GM18861 (cell line): Measurements from ENCODE around the gene TMEM141.
"Not testable (repeated sequence)": the region's sequence is repeated elsewhere in the genome, so short reads cannot be mapped to it uniquely, and the experiment has no call there.

ENCODE experiments used
- ATAC-seq: cut with Tn5 transposase; IDR thresholded peaks from one replicate; pipeline ENCODE4 v1.9.1; 2021; ENCODE audit not compliant: unreplicated experiment

TMEM141 gene

DNA sequence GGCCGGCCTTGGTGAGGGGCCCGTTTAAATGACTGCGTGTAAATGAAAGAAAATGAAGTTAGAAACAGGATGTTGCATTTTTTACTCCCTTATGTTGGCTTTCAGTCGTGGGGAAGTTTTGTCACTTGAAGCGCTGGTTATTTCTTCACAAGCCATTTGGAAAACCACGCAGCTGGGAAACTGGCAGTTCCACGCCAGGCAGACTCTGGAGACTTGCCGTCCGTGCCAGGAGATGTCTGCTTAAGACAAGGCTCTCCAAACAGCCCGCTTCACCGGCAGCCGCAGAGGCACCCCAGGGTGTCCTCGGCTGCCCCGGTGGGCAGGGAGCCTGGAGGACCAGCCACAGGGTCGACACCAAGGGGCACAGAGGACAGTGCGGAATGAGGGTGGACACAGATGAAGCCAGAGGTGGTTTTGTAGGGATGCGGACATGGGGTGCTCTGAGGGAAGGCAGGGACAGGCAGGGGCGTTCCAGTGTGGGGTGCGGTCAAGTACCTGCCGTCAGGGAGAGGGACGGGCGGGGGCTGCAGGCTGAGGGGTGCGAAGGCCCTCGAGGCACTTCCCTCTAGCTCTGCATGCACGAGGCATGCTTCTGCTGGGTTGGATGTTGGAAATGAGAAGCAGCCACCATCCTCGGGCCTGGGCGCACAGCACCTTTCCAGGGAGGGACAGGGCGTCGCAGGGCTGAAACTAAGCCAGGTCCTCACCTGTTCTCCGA, 40.0 kb downstream of the TMEM141 start:
- no peak for ATAC-seq

DNA sequence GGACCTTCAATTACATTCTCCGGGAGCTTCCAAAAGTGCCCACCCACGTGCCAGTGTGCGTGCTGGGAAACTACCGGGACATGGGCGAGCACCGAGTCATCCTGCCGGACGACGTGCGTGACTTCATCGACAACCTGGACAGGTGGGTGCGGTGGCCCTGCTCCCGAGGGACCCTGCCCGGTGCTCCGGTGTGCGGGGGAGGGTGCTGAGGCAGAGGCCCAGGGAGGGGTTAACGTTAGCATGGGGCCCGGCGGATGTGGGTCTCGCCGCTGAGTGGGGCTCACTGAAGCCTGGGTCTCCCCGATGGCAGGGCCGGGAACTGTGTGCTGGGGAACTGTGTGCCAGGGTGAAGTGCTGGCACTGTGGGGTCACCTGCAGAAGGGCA, 40.6 kb downstream of the TMEM141 start:
- ATAC-seq: no peak

GRCh38 chr9:136832581-136832980, 41.4 kb downstream of the TMEM141 start:
- no peak for ATAC-seq

- not testable (repeated sequence) for ATAC-seq
Observed at GRCh38 chr9:136833381-136834048, 42.4 kb downstream of the TMEM141 start.

- no peak for ATAC-seq
Observed at GRCh38 chr9:136835162-136835931, 44.2 kb downstream of the TMEM141 start.

DNA sequence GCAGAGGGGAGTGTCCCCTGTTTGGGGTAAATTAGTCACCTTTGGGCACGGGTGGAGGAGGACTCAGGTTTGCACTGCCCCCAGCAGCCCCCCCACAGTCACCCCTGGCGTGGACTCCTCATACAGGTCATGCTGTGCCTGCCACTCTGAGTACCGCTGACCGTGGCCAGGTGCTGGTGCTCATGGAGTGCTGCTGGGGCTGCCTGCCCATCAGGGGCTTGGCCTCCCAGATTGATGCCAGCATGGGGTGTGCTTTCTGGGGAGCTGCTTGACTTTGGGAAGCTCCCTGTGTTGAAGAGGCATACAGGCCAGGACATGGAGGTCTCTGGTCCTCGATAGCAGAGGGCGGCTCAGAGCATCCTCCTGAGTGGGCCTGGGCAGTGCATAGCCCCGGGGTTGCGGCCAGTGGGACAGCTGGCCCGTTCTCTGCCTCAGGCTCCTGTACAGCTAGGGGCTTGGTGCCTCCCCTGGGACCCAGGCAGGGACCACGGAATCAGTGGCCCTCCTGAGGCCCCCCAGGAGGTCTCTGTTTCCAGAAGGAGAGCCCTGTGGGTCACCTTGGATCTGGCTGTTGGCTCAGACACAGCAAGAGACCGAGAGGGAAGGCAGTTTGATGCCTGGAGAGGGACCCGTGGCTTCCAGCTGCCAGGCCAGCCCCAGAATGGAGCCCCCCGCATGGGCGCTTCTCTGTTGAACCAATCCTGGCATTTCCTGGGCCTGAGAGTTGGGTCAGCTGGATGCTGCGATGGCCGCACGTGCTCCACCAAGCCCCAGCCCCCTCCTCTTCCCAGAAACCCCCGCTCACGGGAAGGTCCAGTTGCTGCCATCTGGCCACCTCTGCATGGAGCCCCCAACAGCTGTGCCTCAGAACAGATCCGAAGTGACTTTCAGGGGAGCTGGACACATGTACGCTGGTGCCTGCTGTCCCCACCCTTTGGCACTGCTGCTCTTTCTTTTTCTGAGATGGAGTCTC, 45.1 kb downstream of the TMEM141 start:
- ATAC-seq: no peak

DNA sequence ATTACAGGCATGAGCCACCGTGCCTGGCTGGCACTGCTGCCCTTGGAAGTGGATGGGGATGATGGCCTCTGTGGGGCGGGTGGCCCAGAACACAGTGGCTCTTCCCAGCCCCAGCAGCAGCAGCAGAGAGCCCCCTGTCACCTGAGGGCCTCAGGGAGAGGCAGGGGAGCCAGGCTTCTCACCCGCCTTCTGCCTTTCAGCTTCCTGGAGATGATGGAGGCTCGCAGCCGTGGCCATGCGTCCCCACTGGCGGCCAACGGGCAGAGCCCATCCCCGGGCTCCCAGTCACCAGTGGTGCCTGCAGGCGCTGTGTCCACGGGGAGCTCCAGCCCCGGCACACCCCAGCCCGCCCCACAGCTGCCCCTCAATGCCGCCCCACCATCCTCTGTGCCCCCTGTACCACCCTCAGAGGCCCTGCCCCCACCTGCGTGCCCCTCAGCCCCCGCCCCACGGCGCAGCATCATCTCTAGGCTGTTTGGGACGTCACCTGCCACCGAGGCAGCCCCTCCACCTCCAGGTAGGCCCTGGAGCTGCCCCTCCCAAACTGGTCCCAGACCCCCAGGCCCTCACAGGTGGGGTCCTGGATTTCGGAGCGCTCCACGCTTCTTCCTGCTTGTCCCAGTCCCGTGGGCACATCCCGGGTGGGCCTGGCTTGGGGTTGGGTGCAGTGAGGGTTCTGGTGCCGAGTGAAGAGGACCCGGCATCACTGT, 46.2 kb downstream of the TMEM141 start:
- ATAC-seq: no peak

GRCh38 chr9:136837856-136838277, 46.7 kb downstream of the TMEM141 start:
- ATAC-seq: not testable (repeated sequence)

DNA sequence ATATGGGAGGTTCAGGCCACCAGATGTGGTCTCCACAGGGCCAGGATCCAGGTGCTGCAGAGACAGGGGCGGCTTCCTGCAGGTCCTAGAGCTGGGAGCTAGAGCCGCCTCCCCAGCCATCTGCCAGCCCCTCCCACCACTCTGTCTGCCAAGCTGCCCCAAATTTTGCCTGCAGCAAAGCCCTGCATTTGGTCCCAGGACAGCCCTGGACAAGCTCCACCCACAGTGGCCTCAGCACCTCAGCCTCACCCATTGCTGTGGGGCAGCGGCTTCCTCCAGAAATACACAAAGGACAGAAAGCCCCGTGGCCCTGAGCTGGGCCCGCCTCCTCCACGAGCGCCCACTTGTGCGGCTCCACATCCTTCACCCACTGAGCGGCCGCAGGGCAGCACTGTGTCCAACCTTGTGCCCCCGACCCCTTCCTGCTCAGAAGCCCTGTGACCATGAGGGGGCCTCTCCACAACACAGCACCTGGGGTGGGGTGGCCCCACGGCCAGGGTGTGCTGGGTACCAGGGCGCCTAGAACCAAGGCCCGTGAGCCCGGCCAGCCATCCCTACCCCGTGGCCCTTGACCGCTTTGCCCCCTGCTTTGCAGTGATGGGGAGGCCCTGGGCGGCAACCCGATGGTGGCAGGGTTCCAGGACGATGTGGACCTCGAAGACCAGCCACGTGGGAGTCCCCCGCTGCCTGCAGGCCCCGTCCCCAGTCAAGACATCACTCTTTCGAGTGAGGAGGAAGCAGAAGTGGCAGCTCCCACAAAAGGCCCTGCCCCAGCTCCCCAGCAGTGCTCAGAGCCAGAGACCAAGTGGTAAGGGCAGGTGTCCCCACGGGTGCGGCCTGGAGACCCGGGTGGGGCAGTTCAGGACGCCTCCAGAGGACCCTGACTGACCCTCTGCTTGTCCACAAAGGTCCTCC, 47.4 kb downstream of the TMEM141 start:
- no peak for ATAC-seq

- ATAC-seq: no peak
Observed at GRCh38 chr9:136839229-136840139, 48.3 kb downstream of the TMEM141 start.

DNA sequence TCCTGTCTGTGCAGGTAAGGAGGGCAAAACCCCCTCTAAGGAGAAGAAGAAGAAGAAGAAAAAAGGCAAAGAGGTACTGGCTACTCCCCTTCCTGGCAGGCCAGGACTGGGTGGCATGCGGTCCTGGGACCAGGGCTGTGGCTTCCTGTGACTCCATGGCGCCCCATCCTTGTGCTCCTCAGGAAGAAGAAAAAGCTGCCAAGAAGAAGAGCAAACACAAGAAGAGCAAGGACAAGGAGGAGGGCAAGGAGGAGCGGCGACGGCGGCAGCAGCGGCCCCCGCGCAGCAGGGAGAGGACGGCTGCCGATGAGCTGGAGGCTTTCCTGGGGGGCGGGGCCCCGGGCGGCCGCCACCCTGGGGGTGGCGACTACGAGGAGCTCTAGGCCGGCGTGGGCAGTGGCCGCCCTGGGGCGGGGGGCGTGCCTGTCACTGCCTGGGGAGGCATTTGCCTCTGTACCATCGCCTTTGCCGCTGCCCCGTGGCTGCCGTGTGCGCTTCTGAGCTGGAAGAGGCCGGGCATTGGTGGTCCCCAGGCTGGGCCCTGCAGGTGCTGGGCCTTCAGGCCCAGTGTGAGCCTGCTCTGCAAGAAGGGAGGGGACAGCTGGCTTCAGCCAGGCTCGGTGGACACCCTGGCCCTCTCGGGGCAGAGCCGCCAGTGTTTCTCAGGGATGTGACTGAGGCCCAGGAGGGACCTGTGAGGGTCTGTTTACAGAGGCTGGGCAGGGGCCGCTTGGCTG, 49.2 kb downstream of the TMEM141 start:
- ATAC-seq: no peak

DNA sequence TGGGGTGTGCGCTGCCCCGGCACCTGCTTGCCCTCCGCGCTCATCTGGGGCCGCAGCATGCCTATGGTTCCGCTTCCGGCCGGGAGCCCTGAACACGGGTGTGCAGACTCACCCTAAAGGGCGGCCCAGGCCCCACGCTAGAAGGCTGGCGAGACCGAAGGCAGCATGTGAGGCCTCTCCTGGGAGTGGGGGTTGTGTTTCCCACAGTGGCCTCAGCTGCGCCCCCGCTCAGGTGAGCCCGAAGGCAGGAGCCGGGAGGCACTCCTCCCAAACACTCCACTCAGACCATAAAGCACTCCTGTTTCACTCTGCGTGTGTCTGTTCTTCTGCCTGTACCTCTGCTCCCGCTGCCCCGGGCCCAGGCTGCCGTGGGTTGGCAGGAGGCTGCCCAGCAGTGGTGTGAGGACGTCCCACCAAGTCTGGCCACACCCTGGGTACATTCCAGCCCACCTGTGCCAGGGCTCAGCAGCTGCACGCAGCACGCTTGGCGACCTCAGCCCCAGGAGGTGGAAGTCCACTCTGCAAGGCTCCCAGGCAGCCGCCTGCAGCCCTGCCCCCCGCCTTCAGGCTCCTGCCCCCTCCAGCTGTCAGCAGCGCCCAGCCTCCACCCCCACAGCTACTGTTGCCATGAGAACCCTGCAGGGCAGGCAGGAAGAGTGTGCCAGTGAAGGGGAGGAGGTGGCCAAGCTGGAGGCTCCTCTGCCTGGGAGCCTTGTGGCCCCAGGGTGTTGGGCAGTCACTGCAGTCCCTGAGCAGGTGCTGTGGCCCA, 49.9 kb downstream of the TMEM141 start:
- no peak for ATAC-seq

GRCh38 chr9:136841646-136842379, 50.7 kb downstream of the TMEM141 start:
- ATAC-seq: not testable (repeated sequence)

DNA sequence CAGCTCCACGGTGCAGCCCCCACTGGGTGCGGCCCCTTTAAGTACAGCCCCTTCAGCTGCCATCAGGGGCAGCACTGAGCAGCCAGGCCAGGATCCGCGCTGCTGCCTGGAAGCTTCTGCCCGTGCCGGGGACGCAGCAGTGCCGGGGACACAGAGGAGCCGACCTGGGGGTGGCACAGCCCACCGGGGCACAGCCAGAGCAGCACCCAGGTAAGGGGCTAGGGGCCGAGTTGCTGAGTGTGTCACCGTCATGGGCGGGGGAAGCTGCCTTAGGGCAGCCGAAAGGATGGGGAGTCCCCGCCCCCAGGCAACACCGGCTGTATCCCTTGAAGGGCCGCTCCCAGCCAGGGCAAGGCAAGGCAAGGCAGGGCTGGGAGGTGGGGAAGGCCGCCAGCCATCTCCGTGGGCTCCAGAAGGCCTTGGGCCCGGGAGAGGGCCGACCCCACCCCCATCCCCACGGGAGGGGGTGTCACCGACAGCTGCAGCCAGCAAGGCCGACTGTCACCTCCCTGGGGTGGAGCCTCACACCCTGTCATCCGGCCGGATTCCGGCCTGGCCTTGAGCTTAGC, 51.3 kb downstream of the TMEM141 start, which contains the start of gene AJM1:
AJM1 (plus strand) TSS at position 99 of the 569 bp plus-strand sequence. CDS start 1,937 bp downstream, outside the sequence.
- ATAC-seq: not testable (repeated sequence)
